NOMO-1 treated with DMSO at 0.1 percent for 48 hours (cell line): ENCODE data around the gene TAF9B.
A peak's percentile ranks its signal among the peaks of the same experiment; 100 is the strongest.
"Not testable (repeated sequence)": the region's sequence is repeated elsewhere in the genome, so short reads cannot be mapped to it uniquely, and the experiment has no call there.

Source experiments
- DNase-seq: peaks from one replicate; lab custom pipeline; 2025; ENCODE audit not compliant: unreplicated experiment; lab: John Stamatoyannopoulos, UW

The TAF9B gene, protein sequence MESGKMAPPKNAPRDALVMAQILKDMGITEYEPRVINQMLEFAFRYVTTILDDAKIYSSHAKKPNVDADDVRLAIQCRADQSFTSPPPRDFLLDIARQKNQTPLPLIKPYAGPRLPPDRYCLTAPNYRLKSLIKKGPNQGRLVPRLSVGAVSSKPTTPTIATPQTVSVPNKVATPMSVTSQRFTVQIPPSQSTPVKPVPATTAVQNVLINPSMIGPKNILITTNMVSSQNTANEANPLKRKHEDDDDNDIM

DNA sequence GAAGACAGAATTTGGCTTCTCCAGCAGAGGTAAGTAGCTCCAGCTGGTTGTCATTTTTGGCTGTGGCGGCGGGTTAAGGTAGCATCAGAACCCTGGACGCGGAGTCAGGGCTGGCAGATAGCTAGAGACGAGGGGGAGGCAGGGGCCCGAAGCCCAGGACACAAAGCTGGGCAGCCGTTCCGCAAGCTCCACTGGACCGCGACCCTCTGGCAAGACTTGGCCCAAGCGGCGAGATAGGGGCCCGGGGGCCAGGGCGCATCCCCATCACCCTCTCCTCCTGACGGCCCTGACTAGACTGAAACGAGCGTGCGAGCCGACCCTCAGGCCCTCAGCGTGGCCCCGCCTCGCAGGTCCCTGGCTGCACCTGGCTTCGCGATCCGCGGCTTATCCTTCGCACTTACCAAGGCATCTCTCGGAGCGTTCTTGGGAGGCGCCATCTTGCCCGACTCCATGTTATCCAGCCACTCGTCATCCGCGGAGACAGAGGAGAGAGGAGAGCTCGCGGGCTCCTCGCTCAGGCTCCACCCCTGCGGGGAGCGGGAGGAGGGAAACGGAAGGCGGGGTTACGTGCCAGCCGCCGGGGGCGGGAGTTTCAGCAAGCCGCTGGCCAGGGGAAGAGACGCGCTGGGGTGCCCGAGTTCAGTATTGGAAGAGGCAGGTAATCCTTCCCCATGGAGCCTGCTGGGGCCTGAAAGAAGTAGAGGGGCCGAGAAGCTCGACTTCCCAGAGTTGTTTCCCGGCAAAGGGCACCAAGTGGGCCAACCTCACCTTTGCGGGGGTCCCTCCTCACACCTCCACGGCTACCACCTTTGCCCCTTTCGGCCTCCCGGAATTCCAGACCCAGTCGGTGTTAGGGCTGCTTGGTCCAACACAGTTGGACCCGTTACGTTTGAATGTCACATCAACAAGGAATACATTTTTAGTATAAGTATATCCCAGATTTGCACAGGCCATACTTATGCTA lies at the start of gene TAF9B:
Gene TAF9B (minus strand): TSS at position 491 of the 964 bp plus-strand sequence. CDS start 39 bp downstream, at position 452.
- peak; percentile 69 for DNase-seq

DNA sequence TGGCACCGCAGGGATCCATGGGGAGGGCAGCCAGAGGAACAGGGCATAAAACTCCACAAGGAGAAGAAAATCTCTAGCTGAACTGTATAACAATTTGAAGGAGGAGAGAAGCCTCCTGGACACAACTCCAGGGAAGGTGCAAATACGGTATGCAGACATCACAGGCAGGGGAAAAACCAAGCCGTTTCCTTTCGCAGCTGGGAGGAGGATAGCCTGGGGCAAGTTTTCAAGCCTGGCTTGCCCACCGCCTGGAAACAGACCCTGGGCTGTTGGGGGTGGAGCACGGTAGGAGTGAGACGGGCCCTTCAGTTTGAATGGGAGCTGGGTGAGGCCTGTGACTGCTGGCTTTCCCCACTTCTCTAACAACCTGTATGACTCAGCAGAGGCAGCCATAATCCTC lies 43.4 kb upstream of the TAF9B start:
- no peak for DNase-seq

DNA sequence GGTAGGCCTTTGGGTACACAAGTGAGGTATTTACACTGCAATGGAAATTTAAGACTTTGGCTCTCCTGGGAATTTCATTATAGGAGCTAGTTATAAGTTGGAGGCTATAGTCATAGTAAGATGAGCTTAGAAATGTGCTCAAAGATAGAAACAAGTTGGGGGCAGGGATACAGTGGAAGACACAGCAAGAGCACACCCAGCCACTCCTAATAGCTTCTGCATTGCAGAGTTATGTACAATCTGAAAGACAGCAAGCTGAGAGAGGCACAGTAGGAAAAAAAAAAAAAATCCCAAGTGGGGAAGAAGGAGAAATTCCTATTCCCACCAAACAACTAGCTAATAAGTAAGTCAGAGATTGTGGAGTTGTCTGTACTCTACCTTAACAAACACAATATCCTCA lies 41.9 kb upstream of the TAF9B start:
- DNase-seq = no peak

DNA sequence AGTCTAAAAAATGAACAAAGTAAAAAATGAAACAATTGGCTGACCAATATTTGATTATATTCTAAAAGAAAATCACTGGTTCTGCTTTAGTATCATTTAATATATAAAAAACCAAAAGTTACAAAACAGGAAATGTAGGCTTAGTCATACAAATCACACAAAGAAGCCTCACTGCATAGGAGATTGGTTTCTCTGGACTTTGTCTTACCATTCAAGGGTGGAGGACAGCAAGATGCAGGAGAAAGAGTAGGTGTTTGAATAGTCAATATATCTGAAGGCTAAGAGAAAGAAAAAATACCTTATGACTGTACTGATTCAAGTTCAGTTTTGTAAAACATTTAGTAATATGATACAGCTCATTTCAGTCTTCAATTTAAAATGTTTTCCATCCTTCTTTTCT lies 28.6 kb upstream of the TAF9B start:
- no peak for DNase-seq

DNA sequence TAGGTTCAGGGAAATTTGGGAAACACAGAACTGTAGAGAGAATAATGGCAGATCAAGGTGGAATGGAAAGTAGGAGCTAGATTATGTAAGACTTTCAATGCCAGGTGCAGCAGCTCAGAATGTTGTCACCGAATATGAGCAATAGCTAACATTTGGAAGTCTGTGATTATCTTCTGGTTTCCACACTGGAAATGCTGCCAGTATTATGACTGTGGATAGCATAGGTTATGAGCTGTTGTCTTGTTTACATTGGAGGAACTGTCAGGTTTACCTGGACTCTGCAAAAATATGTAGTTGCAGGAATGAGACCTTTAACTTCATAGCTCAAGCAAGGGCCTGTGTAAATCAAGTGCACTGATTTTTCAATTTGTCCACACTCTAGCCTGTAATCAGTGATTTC lies 26.0 kb upstream of the TAF9B start:
- DNase-seq = no peak

DNA sequence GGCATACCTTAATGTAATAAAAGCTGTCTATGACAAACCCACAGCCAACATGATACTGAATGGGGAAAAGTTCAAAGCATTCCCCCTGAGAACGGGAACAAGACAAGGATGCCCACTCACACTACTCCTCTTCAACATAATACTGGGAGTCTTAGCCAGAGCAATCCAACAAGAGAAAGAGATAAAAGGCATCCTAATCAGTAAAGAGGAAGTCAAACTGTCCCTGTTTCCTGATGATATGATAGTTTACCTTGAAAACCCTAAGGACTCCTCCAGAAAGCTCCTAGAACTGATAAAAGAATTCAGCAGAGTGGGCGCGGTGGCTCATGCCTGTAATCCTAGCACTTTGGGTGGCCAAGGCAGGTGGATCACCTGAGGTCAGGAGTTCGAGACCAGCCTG lies 23.7 kb upstream of the TAF9B start:
- not testable (repeated sequence) for DNase-seq

DNA sequence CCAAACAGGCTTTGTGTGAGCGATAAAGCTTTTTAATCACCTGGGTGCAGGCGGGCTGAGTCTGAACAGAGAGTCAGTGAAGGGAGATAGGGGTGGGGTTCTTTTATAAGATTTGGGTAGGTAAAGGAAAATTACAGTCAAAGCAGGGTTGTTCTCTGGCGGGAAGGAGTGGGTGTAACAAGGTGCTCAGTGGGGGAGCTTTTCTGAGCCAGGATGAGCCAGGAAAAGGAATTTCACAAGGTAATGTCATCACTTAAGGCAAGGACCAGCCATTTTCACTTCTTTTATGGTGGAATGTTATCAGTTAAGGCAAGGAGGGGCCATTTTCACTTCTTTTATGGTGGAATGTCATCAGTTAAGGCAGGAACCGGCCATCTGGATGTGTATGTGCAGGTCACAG lies 21.3 kb upstream of the TAF9B start:
- not testable (repeated sequence) for DNase-seq

DNA sequence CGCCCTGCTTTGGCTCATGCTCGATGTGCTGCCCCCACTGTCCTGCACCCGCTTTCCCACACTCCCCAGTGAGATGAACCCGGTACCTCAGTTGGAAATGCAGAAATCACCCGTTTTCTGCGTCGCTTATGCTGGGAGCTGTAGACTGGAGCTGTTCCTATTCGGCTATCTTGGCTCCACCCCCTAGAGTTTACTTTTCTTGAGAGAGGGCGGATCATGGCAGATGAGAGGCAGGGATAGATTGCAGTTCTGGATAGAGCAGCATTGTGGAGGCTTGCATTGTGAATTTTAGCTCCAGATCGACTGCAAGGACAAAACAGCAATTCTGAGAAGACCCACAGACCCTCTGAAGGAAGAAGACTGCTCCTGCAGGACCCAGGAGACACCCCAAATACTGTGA lies 18.4 kb upstream of the TAF9B start:
- DNase-seq = not testable (repeated sequence)

DNA sequence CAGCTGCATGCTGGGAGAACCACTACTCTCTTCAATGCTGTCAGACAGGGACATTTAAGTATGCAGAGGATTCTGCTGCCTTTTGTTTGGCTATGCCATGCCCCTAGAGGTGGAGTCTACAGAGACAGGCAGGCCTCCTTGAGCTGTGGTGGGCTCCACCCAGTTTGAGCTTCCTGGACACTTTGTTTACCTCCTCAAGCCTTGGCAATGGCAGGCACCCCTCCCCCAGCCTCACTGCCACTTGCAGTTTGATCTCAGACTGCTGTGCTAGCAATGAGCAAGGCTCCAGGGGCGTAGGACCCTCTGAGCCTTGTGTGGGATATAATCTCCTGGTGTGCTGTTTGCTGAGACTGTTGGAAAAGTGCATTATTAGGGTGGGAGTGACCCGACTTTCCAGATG lies 17.9 kb upstream of the TAF9B start:
- DNase-seq = not testable (repeated sequence)

DNA sequence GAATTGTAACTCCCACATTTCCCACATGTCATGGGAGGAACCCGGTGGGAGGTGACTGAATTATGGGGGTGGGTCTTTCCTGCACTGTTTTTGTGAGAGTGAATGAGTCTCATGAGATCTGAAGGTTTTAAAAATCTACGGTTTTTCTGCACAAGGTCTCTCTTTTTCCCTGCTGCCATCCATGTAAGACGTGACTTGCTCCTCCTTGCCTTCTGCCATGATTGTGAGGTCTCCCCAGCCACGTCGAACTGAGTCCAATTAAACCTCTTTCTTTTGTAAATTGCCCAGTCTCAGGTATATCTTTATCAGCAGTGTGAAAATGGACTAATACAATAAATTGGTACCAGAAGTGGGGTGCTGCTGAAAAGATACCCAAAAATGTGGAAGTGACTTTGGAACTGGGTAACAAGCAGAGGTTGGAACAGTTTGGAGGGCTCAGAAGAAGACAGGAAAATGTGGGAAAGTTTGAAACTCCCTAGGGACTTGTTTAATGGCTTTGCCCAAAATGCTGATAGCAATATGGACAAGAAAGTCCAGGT lies 7.6 kb upstream of the TAF9B start:
- DNase-seq = not testable (repeated sequence)

DNA sequence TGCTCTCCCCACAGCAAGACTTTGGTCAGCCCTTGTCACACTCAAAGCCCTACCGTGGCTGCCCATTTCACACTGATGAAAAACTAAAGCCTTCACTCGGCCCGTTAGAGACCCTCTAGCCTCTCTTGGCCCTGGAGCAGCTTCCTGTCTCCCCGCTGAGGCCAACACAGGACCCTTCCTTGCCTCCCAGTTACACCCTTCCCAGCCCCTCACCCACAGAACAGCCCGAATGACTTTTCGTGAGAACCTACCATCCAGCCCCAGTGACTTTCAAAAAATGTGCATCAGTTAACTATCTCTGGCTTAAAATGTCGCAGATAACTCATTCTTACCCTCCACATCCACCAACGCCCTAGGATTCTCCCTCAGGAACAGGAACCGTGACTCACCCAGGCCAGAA lies 756 bp upstream of the TAF9B start:
- no peak for DNase-seq

DNA sequence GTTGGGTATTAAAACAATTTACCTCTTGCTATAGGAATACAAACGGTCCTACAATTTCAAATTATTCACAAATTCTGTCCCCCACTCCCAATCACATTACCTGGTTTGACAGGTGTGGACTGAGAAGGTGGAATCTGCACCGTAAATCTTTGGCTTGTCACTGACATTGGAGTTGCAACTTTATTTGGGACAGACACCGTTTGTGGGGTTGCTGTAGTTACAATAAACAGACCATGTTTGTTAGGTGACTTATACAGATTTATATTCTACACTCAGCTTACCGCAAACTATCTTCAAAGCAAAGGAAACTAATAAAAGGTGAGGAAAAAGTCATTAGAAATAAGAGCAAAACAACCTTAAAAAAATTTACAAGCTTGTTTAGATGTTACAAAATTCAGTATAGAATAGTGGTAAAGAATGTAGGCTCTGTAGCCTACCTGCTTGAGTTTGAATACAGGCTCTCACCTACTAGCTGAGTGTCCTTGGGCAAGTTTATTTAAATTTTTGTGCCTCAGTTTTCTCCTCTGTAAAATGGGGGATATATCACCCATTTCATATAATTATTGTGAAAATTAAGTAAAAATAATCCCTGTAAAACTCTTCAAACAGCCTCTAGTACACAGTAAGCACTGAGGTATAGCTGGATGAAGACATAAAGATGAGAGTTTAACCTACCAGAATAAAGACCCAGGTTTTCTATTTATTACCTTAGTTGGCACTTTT lies 6.1 kb downstream of the TAF9B start:
- DNase-seq = no peak

DNA sequence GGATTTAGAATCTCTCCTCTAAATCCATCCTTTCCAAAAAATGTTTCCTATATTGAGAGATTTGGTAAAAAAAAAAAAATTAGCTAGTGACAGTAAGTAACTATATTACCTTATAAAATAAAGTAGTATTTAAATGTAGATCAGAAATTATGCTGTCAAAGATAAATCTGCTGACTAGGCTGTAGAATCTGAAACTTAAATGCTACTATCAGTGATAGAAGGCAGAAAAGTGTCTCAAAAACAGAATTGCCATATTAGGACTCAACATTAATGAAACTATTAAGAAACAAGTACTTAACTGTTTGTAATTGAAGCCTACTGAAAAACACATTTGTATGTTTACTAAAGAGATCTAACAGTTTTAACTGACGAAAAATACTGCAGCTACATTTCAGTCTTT lies 8.3 kb downstream of the TAF9B start:
- no peak for DNase-seq

DNA sequence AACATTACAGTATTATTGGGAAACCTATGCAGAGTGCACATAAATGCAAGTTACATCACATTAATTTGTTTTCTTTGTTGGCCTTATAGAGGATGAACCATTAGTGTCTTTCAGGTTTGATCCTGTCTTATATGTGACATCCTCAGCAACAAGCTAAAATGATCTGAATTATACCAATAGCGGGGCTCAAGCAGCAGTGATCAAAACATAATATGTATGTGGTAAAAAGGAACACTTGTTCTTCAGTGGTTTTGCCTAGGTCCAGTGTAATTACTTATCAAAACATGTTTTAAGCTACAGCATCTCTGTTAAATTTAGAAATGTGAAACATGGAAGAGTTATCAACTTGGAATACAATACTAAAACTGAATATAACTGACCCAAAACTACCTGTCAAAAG lies 9.1 kb downstream of the TAF9B start:
- no peak for DNase-seq

DNA sequence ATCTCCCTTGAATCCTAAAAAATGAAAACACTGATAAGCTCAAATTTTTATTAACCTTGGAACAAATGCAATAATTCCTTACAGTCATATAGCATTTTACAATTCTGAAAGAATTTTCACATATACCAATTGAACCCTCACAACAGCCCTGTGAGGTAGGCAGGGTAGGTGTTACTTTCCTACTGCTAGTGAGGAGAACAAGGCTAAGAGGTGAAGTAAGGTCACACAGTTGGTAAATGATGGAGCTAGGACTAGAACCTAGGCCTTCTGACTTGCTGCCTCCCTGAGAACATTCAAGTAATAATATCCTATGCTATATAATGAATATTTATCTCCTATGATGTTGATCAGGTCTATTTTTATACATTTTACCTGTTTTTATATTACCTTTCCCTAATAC lies 9.7 kb downstream of the TAF9B start:
- DNase-seq = no peak

DNA sequence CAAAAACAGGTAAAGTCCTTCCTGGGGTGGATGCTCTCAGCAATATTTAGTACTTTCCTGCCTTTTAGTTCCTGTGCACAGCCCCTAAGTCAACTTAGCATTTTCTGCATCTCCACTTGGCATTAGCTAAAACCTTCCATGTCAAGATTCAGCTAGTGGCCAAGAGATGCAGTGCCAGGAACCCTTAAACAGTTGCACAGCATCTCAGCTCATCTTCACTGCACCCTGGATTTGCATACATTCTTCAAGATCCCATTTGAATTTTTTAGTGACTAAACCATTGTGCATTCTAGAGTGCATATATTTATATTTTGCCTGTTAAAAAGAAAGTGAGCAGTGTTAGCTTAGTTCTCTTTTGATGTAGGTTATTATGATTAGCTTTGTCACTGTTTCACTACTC lies 13.7 kb downstream of the TAF9B start:
- DNase-seq = not testable (repeated sequence)

DNA sequence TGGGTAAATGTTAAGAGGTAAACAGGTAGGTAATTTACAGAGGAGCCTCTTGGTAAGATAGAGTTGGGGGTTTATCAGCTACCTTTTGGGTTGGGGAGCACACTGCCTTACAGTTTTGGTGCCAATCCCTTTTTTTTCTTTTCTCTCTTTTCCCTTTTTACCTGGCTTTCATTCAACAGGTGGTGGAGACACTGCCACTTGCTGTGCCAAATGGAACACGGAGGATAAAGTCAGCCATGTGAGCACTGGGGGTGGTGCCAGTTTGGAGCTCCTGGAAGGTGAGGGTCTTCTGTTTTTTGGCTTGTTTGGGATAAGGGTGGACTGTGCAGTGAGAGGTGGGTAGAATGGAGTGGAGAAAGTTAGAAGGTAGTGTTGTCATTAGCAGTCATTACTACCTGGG lies 14.3 kb downstream of the TAF9B start:
- no peak for DNase-seq

DNA sequence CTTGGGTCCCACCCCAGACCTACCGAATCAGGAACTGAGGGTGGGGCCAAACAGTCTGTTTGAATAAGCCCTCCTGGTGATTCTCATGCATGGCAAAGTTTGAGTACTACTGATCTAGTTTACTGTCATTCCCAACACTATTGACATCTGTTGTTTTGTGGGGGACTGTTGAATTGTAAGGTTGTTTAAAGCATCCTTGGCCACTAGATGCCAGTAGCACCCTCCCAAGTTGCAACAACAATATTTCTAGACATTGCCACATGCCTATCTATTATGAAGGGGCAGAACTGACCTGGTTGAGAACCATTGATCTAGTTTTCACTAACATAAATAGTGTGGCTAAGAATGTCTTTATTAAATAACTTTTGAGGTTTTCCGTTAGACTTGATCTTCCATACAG lies 15.1 kb downstream of the TAF9B start:
- DNase-seq = no peak

DNA sequence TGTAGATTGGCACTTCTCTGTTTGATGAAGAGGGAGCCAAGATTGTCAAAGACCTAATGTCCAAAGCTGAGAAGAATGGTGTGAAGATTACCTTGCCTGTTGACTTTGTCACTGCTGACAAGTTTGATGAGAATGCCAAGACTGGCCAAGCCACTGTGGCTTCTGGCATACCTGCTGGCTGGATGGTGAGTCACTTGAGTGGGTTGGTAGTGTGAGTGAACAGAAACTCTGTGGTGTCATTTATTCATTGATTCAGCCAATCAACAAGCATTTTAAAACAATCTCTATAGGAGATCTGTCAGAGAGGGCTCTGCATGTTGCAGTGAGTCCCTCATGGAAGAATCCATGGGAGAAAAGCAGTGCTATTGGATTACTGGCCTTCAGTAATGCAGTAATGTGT lies 16.3 kb downstream of the TAF9B start:
- DNase-seq = no peak

DNA sequence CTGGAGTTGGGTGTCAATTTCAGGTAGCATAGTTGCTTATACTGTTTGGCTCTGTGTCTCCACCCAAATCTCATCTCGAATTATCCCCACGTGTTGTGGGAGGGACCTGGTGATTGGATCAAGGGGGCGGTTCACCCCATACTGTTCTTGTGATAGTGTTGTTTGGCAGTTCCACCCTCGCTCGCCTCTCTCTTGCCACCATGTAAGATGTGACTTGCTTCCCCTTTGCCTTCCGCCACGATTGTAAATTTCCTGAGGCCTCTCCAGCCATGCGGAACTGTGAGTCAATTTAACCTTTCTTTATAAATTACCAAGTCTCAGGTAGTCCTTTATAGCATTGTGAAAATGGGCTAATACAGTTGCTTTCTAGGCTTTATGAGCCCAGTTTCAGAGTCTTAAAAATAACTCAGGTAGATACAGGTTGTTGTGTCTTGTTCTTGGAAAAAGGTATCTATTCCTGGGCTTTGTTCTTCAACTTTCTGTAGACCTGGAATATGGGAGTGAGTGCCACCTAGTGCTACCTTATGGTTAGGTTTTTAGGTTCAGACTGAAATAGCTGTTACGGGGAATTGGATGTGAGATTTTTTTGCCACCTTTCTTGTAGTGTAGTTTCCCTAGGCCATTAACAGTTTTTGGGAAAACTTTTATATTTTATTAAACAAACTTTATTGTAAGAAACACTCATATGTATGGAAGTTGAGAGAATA lies 19.8 kb downstream of the TAF9B start:
- no peak for DNase-seq

DNA sequence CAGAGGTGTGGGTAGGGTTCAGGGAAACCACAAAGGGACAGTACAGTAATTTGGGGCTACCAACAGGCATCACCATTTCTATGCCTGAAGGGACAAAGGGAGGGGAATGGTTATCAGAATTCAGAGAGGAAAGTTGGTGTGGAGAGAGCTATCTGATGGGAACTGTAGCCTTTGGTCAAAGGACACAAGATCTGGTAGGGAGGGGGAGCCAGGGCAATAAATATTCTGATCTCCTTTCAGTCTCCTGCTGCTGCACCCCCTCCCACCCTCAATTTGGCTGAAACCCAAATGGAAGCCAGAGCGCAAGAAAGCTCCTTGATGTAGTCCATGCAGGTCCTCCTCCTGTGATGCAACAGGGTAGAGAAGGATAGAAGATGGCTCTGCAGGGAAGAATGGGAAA lies 20.8 kb downstream of the TAF9B start:
- no peak for DNase-seq
